HepG2 (cell line): Measurements from ENCODE around the gene NUCB1.

Source experiments
- ARID2 ChIP-seq: sonication (generic); formaldehyde crosslinking; IDR thresholded peaks from 2 replicates; pipeline ENCODE4 v1.8.1; 2022; ENCODE audit warnings: mild to moderate bottlenecking, missing genetic modification reagents, borderline replicate concordance
- CHD4 ChIP-seq: fragments of 200-600 bp; sonication (generic); IDR thresholded peaks from 2 replicates; pipeline ENCODE4 v1.7.0; 2017; ENCODE audit warnings: mild to moderate bottlenecking, low read length, borderline replicate concordance
- FOXJ3 ChIP-seq: sonication (generic); formaldehyde crosslinking; IDR thresholded peaks from 2 replicates; pipeline ENCODE4 v1.4.0; 2020; ENCODE audit warnings: missing genetic modification reagents, mild to moderate bottlenecking, borderline replicate concordance
- IRF1 ChIP-seq: sonication (generic); formaldehyde crosslinking; IDR thresholded peaks from 2 replicates; pipeline ENCODE4 v1.4.0; 2020; ENCODE audit warnings: low read depth, mild to moderate bottlenecking, missing genetic modification reagents
- ZGPAT ChIP-seq: IDR thresholded peaks from 2 replicates; pipeline ENCODE4 v1.6.1; 2016; ENCODE audit warnings: mild to moderate bottlenecking
- TF ChIP-seq, protein P1 (sequence below): sonication (generic); formaldehyde crosslinking; IDR thresholded peaks from 2 replicates; pipeline ENCODE4 v1.5.0; 2020; ENCODE audit warnings: mild to moderate bottlenecking, missing genetic modification reagents, moderate library complexity
- TF ChIP-seq, protein P2 (sequence below): conservative IDR thresholded peaks from 2 replicates; pipeline ENCODE4 v1.6.1; 2018; ENCODE audit warnings: missing genetic modification reagents

- TF ChIP-seq IRF1 (CRISPR knock-in tag) = no peak
- no peak for TF ChIP-seq ARID2 (CRISPR knock-in tag)
- TF ChIP-seq FOXJ3 = no peak
- no peak for TF ChIP-seq ZGPAT (CRISPR knock-in tag)
- TF ChIP-seq, protein P1, sequence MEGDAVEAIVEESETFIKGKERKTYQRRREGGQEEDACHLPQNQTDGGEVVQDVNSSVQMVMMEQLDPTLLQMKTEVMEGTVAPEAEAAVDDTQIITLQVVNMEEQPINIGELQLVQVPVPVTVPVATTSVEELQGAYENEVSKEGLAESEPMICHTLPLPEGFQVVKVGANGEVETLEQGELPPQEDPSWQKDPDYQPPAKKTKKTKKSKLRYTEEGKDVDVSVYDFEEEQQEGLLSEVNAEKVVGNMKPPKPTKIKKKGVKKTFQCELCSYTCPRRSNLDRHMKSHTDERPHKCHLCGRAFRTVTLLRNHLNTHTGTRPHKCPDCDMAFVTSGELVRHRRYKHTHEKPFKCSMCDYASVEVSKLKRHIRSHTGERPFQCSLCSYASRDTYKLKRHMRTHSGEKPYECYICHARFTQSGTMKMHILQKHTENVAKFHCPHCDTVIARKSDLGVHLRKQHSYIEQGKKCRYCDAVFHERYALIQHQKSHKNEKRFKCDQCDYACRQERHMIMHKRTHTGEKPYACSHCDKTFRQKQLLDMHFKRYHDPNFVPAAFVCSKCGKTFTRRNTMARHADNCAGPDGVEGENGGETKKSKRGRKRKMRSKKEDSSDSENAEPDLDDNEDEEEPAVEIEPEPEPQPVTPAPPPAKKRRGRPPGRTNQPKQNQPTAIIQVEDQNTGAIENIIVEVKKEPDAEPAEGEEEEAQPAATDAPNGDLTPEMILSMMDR = no peak
- TF ChIP-seq, protein P2, sequence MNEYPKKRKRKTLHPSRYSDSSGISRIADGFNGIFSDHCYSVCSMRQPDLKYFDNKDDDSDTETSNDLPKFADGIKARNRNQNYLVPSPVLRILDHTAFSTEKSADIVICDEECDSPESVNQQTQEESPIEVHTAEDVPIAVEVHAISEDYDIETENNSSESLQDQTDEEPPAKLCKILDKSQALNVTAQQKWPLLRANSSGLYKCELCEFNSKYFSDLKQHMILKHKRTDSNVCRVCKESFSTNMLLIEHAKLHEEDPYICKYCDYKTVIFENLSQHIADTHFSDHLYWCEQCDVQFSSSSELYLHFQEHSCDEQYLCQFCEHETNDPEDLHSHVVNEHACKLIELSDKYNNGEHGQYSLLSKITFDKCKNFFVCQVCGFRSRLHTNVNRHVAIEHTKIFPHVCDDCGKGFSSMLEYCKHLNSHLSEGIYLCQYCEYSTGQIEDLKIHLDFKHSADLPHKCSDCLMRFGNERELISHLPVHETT (CRISPR knock-in tag) = no peak
- no peak for TF ChIP-seq CHD4
Measured at GRCh38 chr19:48935864-48936263, 35.8 kb downstream of the NUCB1 start.
